Neural cell (in vitro differentiated cells): ENCODE measurements around the gene PFKFB3.

Source experiments
- CTCF ChIP-seq: fragments of 450-650 bp; IDR thresholded peaks from 2 replicates; pipeline ENCODE4 v1.5.1; 2014; ENCODE audit warnings: antibody characterized with exemption, mild to moderate bottlenecking, moderate library complexity; ENCODE audit not compliant: poor library complexity, severe bottlenecking
- EP300 ChIP-seq: fragments of 450-650 bp; conservative IDR thresholded peaks from 2 replicates; pipeline ENCODE4 v1.6.1; 2014; ENCODE audit warnings: antibody characterized with exemption, mild to moderate bottlenecking, moderate library complexity; ENCODE audit not compliant: poor library complexity, severe bottlenecking
- RAD21 ChIP-seq: fragments of 450-650 bp; conservative IDR thresholded peaks from 2 replicates; pipeline ENCODE4 v1.6.1; 2014; ENCODE audit warnings: antibody characterized with exemption, mild to moderate bottlenecking, moderate library complexity

GRCh38 chr10:6301488-6302075 lies 98.8 kb downstream of the PFKFB3 start:
- TF ChIP-seq RAD21 = no peak
- no peak for TF ChIP-seq CTCF
- no peak for TF ChIP-seq EP300
